IMR-90 (cell line): Measurements from ENCODE around the gene TPCN1. TPM values are rescaled to one million over a fixed set of nuclear protein-coding genes. Genes with fewer than 3 reads are reported as not detected.

Experiments
- BHLHE40 ChIP-seq: fragments of 150-350 bp; IDR thresholded peaks from 2 replicates; pipeline ENCODE4 v1.6.1; 2016; ENCODE audit warnings: mild to moderate bottlenecking, low read depth, low read length
- NFE2L2 ChIP-seq: fragments of 150-350 bp; IDR thresholded peaks from 2 replicates; pipeline ENCODE4 v1.6.1; 2016; ENCODE audit warnings: low read depth, mild to moderate bottlenecking, low read length
- SMC3 ChIP-seq: fragments of 150-350 bp; IDR thresholded peaks from 2 replicates; pipeline ENCODE4 v1.6.1; 2016; ENCODE audit warnings: low read depth, mild to moderate bottlenecking, antibody characterized with exemption, low read length, moderate library complexity
- polyA plus RNA-seq, 3 experiments: library from polyadenylated mRNA; depleted of rRNA; stranded (reverse); fragments of >200 nt; gene quantifications; 2 replicates each; pipeline ENCODE4 v1.2.3, GENCODE V29; 2012; ENCODE audit warnings: low replicate concordance in 1 of 3
- total RNA-seq: library from RNA; depleted of rRNA; stranded (reverse); fragments of >200 nt; gene quantifications from 2 replicates; pipeline ENCODE4 v1.2.3, GENCODE V29; 2012
- TF ChIP-seq, protein P1 (sequence below): fragments of 150-350 bp; IDR thresholded peaks from 2 replicates; pipeline ENCODE4 v1.6.1; 2017; ENCODE audit warnings: mild to moderate bottlenecking, antibody characterized with exemption, low read length, low read depth

The TPCN1 gene
- total and polyA plus RNA-seq, 2 of the 4 experiments (the other 2 are of a cell fraction), result 2.0 to 13.2 TPM

DNA sequence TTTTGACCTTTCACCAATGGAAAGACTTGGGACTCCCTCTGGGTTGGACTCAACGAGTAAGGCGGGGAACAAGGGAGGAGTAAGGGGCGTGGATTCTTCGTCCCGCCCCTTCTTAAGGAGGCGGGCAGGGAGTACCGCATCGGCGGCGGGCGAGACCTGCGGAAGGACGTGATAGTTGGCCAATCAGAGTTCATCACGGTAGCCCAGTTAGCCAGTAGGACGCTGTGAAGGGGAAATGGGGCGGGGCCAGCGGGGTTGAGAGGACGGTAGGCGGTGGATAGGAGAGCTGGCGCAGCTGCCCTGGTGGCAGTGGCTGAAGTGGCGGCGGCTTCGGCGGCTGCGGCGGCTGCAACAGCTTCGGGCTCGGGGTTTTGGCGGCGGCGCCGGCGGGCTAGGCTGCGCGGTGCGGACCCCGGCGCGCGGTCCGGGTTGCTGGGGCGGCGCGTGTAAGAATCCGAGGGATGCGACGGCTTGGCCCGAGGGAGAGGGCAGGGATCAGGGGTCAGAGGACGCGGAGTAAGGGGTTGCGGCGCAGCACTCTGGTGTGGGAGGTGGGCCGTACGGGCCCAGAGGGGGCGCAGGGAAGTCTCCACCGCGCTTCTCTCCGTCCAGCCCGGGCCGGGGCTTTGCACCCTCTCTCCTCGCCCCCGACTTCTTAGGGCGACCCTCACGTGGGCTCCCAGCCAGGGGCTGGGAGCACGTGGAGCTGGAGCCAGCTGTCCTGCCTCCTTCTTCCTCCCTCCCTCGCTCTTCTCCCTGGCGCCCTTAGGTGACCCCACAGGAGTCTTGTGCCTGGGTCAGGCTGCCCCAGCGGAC, at the start of gene TPCN1 (continued):
- TF ChIP-seq, protein P1, sequence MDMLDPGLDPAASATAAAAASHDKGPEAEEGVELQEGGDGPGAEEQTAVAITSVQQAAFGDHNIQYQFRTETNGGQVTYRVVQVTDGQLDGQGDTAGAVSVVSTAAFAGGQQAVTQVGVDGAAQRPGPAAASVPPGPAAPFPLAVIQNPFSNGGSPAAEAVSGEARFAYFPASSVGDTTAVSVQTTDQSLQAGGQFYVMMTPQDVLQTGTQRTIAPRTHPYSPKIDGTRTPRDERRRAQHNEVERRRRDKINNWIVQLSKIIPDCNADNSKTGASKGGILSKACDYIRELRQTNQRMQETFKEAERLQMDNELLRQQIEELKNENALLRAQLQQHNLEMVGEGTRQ, result peak; percentile 64
- TF ChIP-seq SMC3, result no peak
- no peak for TF ChIP-seq BHLHE40
- TF ChIP-seq NFE2L2, result no peak
